Transverse colon (tissue), 4 donors: ENCODE results near the gene GINS3.

ENCODE experiments used
- EP300 ChIP-seq: sonication (generic); formaldehyde crosslinking; IDR thresholded peaks from one replicate; pipeline ENCODE4 v1.6.1; 2017; ENCODE audit warnings: antibody characterized with exemption, low read depth
- POLR2A ChIP-seq: fragments of 450-650 bp; IDR thresholded peaks from one replicate; pipeline ENCODE4 v1.6.1; 2016; ENCODE audit warnings: antibody characterized with exemption, mild to moderate bottlenecking, moderate library complexity
- POLR2AphosphoS5 ChIP-seq, 3 donors: sonication (generic); formaldehyde crosslinking; IDR thresholded peaks; one replicate each; pipeline ENCODE4 v1.6.1; 2016; ENCODE audit warnings: antibody characterized with exemption in 3 of 3
- TF ChIP-seq, protein P1 (sequence below), 5 experiments: fragments of 200-600 bp in 3 of 5; fragments of 450-650 bp in 2 of 5; sonication (generic) in 3 of 5; IDR thresholded peaks; 1 replicate in 2 of 5; 2 replicates in 3 of 5; pipeline ENCODE4 v1.5.1; 2016 to 2017; ENCODE audit warnings: antibody characterized with exemption in 5 of 5, inconsistent platforms in 3 of 5, mild to moderate bottlenecking in 2 of 5, moderate library complexity in 1 of 5

DNA sequence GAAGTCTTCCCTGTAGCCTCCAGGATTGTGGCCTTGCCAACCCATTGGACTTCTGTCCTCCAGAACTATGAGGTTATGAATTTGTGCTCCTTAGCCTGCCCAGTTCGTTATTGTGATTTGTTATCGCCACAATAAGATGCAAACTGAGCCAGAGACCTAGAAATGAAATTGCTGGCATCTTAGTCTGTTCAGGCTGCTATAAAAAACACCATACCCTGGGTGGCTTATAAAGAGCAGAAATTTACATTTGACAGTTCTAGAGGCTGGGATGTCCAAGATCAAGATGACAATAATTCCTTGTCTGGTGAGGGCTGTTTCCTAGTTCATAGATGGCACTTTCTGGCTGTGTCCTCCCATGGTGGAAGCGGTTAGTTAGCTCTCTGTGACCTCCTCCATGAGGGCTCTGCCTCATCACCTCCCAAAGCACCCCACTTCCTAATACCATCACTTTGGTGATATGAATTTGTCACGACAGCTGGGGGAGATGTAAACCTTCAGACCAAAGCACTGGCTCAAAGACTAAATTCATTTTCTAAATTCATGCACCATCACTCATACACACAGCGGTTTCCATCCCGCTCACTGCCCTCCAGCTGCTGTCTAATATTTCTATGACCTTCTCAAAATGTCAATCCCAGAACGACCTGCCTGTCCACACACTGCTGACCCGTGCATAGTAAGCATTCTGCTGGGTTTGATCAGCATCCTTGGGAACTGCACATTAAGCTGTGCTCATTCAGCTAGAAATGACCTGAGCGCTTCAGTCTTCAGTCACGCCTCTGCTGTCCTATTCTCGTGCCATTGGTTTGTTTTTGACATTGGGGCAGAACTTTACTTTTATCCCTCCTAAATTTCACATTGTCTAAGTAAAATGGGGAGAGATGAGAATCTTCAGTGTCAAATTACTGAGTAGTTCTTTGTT lies 36.6 kb downstream of the GINS3 start:
- TF ChIP-seq, protein P1, sequence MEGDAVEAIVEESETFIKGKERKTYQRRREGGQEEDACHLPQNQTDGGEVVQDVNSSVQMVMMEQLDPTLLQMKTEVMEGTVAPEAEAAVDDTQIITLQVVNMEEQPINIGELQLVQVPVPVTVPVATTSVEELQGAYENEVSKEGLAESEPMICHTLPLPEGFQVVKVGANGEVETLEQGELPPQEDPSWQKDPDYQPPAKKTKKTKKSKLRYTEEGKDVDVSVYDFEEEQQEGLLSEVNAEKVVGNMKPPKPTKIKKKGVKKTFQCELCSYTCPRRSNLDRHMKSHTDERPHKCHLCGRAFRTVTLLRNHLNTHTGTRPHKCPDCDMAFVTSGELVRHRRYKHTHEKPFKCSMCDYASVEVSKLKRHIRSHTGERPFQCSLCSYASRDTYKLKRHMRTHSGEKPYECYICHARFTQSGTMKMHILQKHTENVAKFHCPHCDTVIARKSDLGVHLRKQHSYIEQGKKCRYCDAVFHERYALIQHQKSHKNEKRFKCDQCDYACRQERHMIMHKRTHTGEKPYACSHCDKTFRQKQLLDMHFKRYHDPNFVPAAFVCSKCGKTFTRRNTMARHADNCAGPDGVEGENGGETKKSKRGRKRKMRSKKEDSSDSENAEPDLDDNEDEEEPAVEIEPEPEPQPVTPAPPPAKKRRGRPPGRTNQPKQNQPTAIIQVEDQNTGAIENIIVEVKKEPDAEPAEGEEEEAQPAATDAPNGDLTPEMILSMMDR (IDR thresholded peaks at IDR 0.05), result no peak
- TF ChIP-seq POLR2A (no peak), EP300 (no peak), POLR2AphosphoS5 (IDR thresholded peaks at IDR 0.05) (no peak)
